SK-N-SH treated with all-trans-retinoic acid at 6 μM for 48 hours (cell line): Measurements from ENCODE around the gene IGSF9.

Source experiments
- CSDC2 ChIP-seq: fragments of 250-450 bp; sonication (Bioruptor Pico); IDR thresholded peaks from 2 replicates; pipeline ENCODE4 v1.5.0; 2020; ENCODE audit warnings: mild to moderate bottlenecking, moderate library complexity
- ESRRG ChIP-seq: fragments of 250-450 bp; sonication (Bioruptor Pico); IDR thresholded peaks from 2 replicates; pipeline ENCODE4 v1.6.1; 2021; ENCODE audit warnings: mild to moderate bottlenecking
- POU6F1 ChIP-seq: fragments of 250-450 bp; sonication (Bioruptor Pico); IDR thresholded peaks from 2 replicates; pipeline ENCODE4 v1.8.0; 2021; ENCODE audit warnings: low read depth, mild to moderate bottlenecking, moderate library complexity, borderline replicate concordance
- RARB ChIP-seq: fragments of 250-450 bp; sonication (Bioruptor Pico); IDR thresholded peaks from 2 replicates; pipeline ENCODE4 v1.8.0; 2021; ENCODE audit warnings: mild to moderate bottlenecking, moderate library complexity
- TCF4 ChIP-seq: fragments of 250-450 bp; sonication (Bioruptor Pico); IDR thresholded peaks from 2 replicates; pipeline ENCODE4 v1.8.0; 2021; ENCODE audit warnings: mild to moderate bottlenecking, moderate library complexity, borderline replicate concordance
- ZC3H10 ChIP-seq: fragments of 250-450 bp; sonication (Bioruptor Pico); IDR thresholded peaks from 2 replicates; pipeline ENCODE4 v1.5.1; 2021; ENCODE audit warnings: mild to moderate bottlenecking, moderate library complexity

GRCh38 chr1:159973350-159973940 is 28.0 kb upstream of the IGSF9 start:
- TF ChIP-seq ESRRG (no peak), RARB (CRISPR knock-in tag) (no peak), POU6F1 (no peak), TCF4 (CRISPR knock-in tag) (no peak), ZC3H10 (no peak), CSDC2 (CRISPR knock-in tag) (no peak)
